Amniotic epithelial cell (primary cell): Measurements from ENCODE around the gene FDX1.
"Not testable (repeated sequence)": the region's sequence is repeated elsewhere in the genome, so short reads cannot be mapped to it uniquely, and the experiment has no call there.

ENCODE experiments used
- DNase-seq: peaks from one replicate; pipeline ENCODE4 v3.0.0-alpha.2; 2010; ENCODE audit warnings: low read depth

FDX1 gene, protein sequence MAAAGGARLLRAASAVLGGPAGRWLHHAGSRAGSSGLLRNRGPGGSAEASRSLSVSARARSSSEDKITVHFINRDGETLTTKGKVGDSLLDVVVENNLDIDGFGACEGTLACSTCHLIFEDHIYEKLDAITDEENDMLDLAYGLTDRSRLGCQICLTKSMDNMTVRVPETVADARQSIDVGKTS

GRCh38 chr11:110429731-110430266, at the start of gene FDX1:
Gene FDX1, plus strand, starts transcription at chr11:110429948. Its CDS starts 173 bp downstream, at chr11:110430121.
- peak; percentile 87 for DNase-seq

- no peak for DNase-seq
Measured at GRCh38 chr11:110380836-110381622, 48.7 kb upstream of the FDX1 start.

GRCh38 chr11:110388231-110388630, 41.5 kb upstream of the FDX1 start:
- DNase-seq, result not testable (repeated sequence)

DNA sequence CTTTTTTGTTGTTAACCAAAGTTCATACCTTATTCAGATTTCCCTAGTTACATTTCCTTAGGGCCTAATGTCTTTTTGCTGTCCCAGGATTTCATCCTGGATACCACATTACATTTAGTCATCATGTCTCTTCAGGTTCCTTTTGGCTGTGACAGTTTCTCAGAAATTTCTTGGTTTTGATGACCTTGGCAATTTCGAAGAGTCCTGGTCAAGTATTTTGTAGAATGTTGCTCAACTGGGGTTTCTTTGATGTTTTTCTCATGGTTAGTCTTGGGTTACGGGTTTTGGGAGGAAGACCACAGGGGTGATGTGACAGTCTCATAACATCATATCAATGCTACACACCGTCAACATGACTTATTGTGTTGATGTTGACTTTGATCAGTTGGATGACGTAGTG, 39.8 kb upstream of the FDX1 start:
- DNase-seq, result no peak

GRCh38 chr11:110392056-110392455, 37.7 kb upstream of the FDX1 start:
- DNase-seq, result no peak

GRCh38 chr11:110397668-110398286, 32.0 kb upstream of the FDX1 start:
- not testable (repeated sequence) for DNase-seq

- not testable (repeated sequence) for DNase-seq
Measured at GRCh38 chr11:110403585-110403984, 26.2 kb upstream of the FDX1 start.

DNA sequence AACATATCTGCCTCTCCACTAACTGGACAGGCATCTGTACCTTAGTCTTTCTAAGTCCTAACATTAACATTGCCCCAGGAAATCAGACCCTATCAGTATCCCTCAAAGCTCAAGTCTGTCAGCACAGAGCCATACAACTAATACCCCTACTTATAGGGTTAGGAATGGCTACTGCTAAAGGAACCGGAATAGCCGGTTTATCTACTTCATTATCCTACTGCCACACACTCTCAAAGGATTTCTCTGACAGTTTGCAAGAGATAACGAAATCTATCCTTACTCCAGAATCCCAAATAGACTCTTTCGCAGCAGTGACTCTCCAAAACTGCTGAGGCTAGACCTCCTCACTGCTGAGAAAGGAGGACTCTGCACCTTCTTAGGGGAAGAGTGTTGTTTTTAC, 24.1 kb upstream of the FDX1 start:
- not testable (repeated sequence) for DNase-seq

GRCh38 chr11:110407315-110407714, 22.4 kb upstream of the FDX1 start:
- no peak for DNase-seq

GRCh38 chr11:110409174-110409573, 20.6 kb upstream of the FDX1 start:
- DNase-seq, result peak; percentile 84

- DNase-seq, result peak; percentile 78
Measured at GRCh38 chr11:110410651-110411050, 19.1 kb upstream of the FDX1 start.

GRCh38 chr11:110415081-110415480, 14.7 kb upstream of the FDX1 start:
- DNase-seq, result no peak

DNA sequence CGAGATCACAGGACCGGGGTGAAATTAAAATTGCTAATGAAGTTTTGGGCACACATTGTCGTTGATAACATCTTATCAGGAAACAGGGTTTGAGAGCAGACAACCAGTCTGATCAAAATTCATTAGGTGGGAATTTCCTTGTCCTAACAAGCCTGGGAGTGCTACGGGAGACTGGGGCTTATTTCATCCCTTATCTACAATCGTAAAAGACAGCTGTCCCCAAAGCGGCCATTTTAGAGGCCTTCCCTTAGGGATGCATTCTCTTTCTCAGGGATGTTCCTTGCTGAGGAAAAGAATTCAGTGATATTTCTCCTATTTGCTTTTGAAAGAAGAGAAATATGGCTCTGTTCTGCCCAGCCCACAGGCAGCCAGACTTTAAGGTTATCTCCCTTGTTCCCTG, 8.1 kb upstream of the FDX1 start:
- DNase-seq, result not testable (repeated sequence)

DNA sequence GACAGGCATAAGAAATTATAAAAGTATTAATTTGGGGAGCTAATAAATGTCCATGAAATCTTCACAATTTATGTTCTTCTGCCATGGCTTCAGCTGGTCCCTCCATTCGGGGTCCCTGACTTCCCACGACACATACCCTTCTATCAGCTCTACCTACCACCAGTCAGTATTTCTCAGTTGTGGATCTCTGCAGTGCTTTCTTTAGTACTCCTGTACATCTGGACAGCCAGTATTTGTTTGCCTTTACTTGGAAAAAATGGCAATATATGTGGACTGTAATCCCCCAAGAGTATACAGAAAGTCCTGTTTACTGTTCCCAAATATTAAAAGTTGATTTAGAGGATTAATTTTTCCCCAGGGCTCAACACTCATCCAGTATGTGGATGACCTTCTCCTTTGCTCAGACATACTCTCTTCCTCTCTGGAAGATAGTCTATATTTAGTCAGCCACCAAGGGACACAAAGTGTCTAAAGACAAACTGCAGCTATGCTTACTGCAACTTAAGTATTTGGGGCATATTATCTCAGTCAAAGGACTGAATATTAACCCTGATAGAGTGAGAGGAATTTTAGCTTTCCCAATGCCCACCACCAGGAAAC, 7.3 kb upstream of the FDX1 start:
- DNase-seq, result no peak

GRCh38 chr11:110424775-110425444, 4.8 kb upstream of the FDX1 start:
- DNase-seq, result no peak

DNA sequence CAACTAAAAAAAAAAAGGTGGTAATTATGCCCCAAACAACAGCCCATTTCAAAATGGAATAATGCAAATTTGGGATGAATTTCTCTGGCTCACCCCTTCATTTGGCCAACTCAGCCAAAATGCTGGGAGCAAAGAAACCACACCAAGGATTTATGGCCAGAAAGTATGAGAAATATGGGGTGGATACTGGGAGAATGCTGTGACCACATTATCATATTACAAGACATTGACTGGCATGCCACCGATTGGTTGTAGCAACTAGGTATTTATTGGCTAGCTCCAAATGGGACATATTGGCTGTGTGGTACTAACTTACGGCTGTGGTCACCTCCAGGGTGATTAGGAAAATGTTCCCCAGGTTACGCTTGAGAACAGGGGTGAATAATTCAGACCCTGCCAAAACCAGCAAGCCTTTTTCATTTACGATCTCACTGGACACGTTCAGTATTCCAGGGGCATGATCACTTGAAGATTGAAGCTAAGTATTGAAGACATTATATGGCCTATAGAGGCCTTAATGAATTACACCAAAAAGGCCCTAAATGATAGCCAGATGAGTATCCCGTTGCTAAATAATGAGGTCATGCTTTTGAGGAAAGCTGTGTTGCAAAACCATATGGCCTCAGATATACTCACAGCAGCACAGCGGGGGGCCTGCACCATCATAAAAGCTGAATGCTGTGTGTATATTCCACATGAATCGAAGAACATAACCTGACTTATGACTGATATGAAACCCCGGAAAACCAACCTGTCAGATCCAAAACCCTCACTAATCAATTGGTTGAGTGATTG, 3.8 kb upstream of the FDX1 start:
- peak; percentile 91 for DNase-seq

- no peak for DNase-seq
Measured at GRCh38 chr11:110428040-110428439, 1.7 kb upstream of the FDX1 start.

- peak; percentile 91 for DNase-seq
Measured at GRCh38 chr11:110428956-110429730, 605 bp upstream of the FDX1 start.

DNA sequence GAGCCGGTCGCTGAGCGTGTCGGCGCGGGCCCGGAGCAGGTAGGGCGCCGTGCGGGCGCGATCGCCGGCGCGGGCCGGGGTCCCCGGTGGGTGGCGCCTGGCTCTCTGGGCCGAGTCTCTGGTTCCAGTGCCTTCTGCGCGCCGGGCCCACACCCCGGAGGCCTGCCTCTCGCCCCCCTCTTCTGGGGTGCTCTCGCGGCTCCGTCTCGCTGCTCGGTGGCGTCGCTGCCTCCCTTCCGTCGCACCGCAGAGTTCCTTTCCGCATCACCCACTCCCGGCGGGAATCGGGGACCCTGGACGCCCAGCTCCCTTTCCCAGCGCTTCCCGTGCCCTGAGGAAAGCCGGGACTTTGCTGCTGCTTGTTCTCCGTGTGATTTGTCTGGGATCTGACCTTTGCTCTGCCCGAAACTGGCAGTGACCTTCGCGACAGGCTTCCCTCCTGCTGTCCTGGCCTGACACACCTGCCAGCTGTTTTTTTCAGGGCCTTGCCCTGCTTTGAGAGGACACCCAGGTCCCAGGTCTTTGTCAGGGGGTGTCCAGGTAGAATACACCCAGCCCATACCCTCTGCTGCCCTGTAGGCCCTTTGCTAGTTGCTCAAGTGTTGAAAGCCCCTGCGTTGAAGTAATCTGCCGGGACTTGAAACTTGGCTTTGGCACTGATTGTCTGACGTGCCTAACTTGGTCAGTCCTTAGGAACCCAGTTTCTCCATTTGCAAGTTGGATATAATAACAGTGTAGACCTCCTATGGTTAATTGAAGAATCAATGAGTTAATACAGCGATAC, 711 bp downstream of the FDX1 start:
- peak; percentile 44 for DNase-seq
